ENCODE data around the gene IL22RA2.
"Not testable (repeated sequence)": the region's sequence is repeated elsewhere in the genome, so short reads cannot be mapped to it uniquely, and the experiment has no call there.

The IL22RA2 gene

DNA sequence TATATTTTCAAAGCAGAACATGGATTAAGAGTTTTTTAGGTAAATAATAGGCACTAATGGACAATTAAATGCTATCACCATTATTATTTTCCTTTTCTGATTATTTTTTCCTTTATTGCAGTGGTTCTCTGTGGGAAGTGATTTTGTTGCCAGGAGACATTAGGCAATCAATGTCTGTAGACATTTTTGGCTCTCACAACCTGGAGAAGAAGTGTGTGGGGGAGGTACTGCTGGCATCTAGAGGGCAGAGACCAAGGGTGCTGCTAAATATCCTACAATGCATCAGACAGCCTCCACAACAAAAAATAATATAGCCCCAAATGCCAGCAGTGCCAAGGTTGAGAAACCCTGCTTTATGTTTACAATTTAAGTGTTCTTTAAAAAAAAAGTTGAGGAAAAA lies 37.5 kb upstream of the IL22RA2 start:
- peaks cover 44 to 75% of the 10 kb centered on the region in 2 donors for H3K4me1 Mint-ChIP-seq
- H3K4me3 Mint-ChIP-seq = no peak overlapping the region
- no peak overlapping the region for H3K27ac Mint-ChIP-seq
- ATAC-seq (replicated peaks) (no peak), DNase-seq (no peak)
- no peaks in the 10 kb centered on the region for H3K27me3 Mint-ChIP-seq
- H3K36me3 Mint-ChIP-seq = peaks cover 71 to 81% of the 10 kb centered on the region in 2 donors
- peaks cover 19 to 21% of the 10 kb centered on the region in 2 donors for H3K9me3 Mint-ChIP-seq

- Mint-ChIP-seq H3K27me3 (no peaks in the 10 kb centered on the region), H3K27ac (peak overlapping the region; percentile 63), H3K36me3 (peaks cover 68 to 81% of the 10 kb centered on the region in 2 donors), H3K4me1 (peaks cover 35 to 69% of the 10 kb centered on the region in 2 donors), H3K9me3 (peaks cover 19 to 21% of the 10 kb centered on the region in 2 donors), H3K4me3 (no peak overlapping the region)
- no peak for ATAC-seq (replicated peaks)
- no peak for DNase-seq
These were observed 34.8 kb upstream of the IL22RA2 start for GRCh38 chr6:137208279-137208678.

DNA sequence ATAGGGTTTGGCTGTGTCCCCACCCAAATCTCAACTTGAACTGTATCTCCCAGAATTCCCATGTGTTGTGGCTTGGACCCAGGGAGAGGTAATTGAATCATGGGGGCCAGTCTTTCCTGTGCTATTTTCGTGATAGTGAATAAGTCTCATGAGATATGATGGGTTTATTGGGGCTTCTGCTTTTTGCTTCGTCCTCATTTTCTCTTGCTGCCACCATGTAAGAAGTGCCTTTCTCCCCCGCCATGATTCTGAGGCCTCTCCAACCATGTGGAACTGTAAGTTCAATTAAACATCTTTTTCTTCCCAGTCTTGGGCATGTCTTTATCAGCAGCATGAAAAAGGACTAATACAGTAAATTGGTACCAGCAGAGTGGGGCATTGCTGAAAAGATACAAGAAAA lies 34.0 kb upstream of the IL22RA2 start:
- Mint-ChIP-seq H3K4me1 (peaks cover 31 to 64% of the 10 kb centered on the region in 2 donors), H3K4me3 (peak overlapping the region in 1 of 2 donors; percentile 47), H3K9me3 (peaks cover 19% of the 10 kb centered on the region in 2 donors), H3K27ac (peak overlapping the region; percentile 63), H3K36me3 (peaks cover 65 to 83% of the 10 kb centered on the region in 2 donors)
- not testable (repeated sequence) for H3K27me3 Mint-ChIP-seq; DNase-seq; ATAC-seq (replicated peaks)

DNA sequence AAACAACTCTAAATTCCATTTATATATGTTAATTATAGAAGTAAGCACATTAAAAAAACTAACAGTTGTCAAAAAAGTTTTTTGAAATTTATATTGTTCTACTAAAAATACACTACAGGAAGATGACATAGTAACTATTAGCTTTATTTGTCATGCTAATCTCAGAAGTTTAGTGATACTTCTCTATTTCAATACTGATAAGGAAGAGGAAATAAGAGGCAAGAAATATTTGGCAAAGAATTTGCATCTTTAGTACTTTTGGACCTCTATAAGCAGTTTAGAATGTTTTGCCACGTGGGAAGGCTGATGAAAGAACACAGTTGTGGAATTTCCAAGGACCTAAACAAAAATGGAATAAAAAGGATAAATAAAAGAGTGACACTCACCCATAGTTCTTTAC lies 33.1 kb upstream of the IL22RA2 start:
- no peaks in the 10 kb centered on the region for H3K27me3 Mint-ChIP-seq
- peaks cover 58 to 78% of the 10 kb centered on the region in 2 donors for H3K36me3 Mint-ChIP-seq
- no peak for DNase-seq
- H3K4me3 Mint-ChIP-seq = peak overlapping the region in 1 of 2 donors; percentile 36
- peak overlapping the region; percentile 22 for H3K27ac Mint-ChIP-seq
- peaks cover 26 to 56% of the 10 kb centered on the region in 2 donors for H3K4me1 Mint-ChIP-seq
- ATAC-seq (replicated peaks) = peak in 1 of 2 donors; percentile 41
- peaks cover 19% of the 10 kb centered on the region in 2 donors for H3K9me3 Mint-ChIP-seq

DNA sequence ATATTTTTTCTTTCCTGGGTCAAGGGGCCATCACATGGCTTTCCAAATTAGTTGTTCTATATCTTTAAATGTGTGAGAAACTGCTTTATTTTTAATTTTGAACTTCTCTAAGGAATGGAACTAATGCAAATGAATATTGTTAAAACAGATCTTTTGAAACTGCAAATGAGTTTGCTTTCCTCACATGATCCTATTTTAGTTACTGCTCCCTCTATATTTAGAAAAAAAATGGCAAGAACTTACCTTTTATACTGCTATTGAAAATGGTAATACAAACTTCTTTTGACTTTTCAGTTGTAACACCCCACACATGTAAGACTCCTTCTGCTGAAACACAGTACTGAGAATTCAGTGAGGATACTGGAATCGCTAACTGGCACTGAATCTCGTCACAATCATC lies 29.8 kb upstream of the IL22RA2 start:
- Mint-ChIP-seq H3K27me3 (no peaks in the 10 kb centered on the region), H3K4me3 (no peak overlapping the region), H3K27ac (no peak overlapping the region), H3K36me3 (peaks cover 42 to 57% of the 10 kb centered on the region in 2 donors), H3K4me1 (peaks cover 20 to 36% of the 10 kb centered on the region in 2 donors), H3K9me3 (peaks cover 11% of the 10 kb centered on the region in 2 donors)
- DNase-seq (no peak), ATAC-seq (replicated peaks) (no peak)

DNA sequence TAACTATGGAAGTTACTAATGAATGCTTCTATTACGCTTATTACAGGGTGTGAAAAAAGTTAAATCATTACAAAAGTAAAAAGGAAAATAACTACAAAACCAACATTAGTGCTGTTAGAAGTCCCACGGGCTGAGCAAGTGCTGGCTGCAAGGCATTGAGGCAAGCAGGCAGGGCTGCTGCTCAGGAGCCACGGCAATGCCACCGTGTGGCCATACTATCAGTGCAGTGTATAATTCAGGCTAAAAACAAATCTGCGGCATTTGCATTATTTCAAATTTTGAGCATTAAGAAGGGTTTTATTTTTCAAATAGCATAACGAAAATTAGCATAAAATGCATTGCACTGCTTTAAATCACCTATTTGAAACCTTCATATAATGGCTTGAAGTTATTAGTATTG lies 28.6 kb upstream of the IL22RA2 start:
- H3K4me3 Mint-ChIP-seq = no peak overlapping the region
- peaks cover 17 to 32% of the 10 kb centered on the region in 2 donors for H3K4me1 Mint-ChIP-seq
- H3K9me3 Mint-ChIP-seq = peaks cover 3 to 5% of the 10 kb centered on the region in 2 donors
- H3K27ac Mint-ChIP-seq = no peak overlapping the region
- peaks cover 40 to 55% of the 10 kb centered on the region in 2 donors for H3K36me3 Mint-ChIP-seq
- ATAC-seq (replicated peaks) (peak; percentile 50 to 54), DNase-seq (no peak)
- no peaks in the 10 kb centered on the region for H3K27me3 Mint-ChIP-seq

GRCh38 chr6:137201006-137201405 lies 27.6 kb upstream of the IL22RA2 start:
- no peak for DNase-seq
- H3K4me3 Mint-ChIP-seq = no peak overlapping the region
- no peak for ATAC-seq (replicated peaks)
- no peak overlapping the region for H3K27ac Mint-ChIP-seq
- H3K4me1 Mint-ChIP-seq = peaks cover 15 to 36% of the 10 kb centered on the region in 2 donors
- H3K9me3 Mint-ChIP-seq = peaks cover 0 to 1% of the 10 kb centered on the region in 2 donors
- H3K27me3 Mint-ChIP-seq = no peaks in the 10 kb centered on the region
- peaks cover 42 to 59% of the 10 kb centered on the region in 2 donors for H3K36me3 Mint-ChIP-seq

DNA sequence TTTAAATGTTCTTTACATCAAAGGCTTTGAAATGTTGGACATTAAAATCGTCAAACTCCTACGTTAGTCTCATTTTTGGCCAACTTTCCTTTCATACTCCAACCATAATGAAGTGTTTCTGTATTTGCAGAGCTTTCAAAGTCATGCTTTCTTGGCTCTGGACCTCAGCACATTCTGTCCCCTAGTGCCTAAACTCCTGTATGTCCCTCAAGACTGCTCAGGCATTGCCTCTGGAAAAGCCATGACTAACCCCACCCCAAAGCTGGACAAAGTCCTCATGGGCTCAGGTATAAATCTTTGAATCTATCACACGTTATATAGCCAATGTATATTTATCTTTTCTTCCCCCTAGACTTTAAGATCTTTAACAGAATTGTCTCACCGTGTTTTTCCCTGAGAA lies 26.8 kb upstream of the IL22RA2 start:
- peaks cover 41 to 57% of the 10 kb centered on the region in 2 donors for H3K36me3 Mint-ChIP-seq
- ATAC-seq (replicated peaks) (no peak), DNase-seq (no peak)
- peaks cover 12 to 35% of the 10 kb centered on the region in 2 donors for H3K4me1 Mint-ChIP-seq
- H3K9me3 Mint-ChIP-seq = peaks cover 0 to 1% of the 10 kb centered on the region in 2 donors
- peak overlapping the region; percentile 42 for H3K27ac Mint-ChIP-seq
- H3K4me3 Mint-ChIP-seq = no peak overlapping the region
- no peaks in the 10 kb centered on the region for H3K27me3 Mint-ChIP-seq

DNA sequence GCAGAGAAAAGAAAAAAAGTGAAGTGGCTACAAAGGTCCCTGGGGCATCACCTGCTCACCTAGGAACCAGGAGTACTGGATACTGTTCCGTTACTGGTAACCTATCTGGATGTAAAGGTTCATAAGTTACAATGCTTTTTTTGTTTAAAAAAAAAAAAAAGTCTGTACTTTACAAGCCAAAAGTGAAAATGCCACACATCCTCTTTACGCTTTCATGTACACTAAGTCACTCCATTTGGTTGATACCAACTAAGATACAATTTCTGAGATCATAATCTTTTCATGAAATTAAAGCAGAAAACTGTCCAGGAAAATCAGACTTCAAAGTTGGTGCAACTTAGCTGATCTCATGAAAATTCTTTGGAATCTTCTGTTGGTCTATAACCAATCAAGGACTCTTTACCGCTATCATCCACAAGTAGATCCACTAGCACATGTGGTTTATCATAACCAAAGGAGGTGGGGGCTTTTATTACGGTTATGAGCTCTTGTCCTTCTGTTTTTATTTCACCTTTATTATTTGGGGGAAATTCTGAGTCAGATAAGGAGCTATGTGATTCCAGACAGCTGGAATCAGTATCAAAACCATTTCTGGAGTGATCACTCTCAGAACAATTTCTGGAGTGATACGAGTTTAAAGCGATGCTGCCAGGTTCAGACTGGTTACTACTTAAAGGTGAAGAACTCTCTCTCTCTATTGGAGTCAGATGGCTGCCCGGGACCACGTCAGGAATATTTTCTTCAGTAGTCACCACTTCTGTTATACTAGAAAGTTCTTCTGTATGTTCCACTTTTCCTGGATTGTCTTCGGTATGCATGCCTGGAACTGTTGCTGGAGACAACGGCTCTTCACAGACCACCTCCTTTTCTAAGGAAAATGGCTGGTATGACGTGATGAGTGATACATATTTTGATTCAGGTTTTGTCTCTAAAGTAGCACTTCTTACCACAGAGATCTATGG lies 24.5 kb upstream of the IL22RA2 start:
- Mint-ChIP-seq H3K4me1 (peaks cover 9 to 24% of the 10 kb centered on the region in 2 donors), H3K36me3 (peaks cover 31 to 43% of the 10 kb centered on the region in 2 donors), H3K9me3 (peaks cover 0 to 4% of the 10 kb centered on the region in 2 donors), H3K27me3 (no peaks in the 10 kb centered on the region), H3K4me3 (no peak overlapping the region), H3K27ac (peak overlapping the region; percentile 42)
- ATAC-seq (replicated peaks) (peak; percentile 48 to 52), DNase-seq (no peak)

DNA sequence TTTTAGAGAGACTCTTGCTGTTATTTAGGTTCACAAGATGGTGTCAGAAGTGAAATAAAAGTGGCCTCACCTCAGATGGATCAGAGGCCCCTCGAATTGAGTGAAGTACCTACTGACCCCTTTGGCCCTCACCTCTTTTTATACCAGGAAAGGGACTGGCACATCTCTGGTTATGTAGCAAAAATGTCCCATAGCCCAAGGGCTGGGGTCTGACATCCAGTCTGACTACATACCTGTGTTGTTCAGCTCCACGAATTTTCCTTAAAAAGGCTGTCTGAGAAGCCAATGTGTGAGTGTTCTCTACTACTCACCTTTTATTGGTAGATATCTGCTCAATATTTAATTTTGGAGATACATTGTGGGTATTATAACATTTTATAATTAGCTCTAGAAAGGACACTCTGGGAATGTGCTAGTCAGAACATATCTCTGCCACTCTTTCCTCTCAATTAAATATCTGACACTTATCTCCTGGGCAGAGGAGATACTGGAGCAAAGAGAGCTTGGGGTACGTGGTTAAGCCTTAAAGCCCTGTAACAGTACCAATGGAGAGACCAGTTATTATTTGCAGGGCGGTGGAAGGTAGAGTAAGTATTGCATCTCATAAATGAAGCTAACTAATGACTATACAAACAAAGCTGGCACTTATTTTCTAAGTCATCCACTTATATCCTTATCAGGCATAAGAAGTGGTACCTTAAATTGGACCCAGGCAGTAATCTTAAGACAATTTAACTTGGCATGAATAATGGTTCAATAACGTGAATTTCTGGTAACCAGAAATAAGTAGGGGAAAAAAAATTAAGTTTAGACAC lies 20.0 kb upstream of the IL22RA2 start:
- Mint-ChIP-seq H3K36me3 (peaks cover 19 to 34% of the 10 kb centered on the region in 2 donors), H3K27ac (no peak overlapping the region), H3K4me3 (no peak overlapping the region), H3K4me1 (peaks cover 9 to 23% of the 10 kb centered on the region in 2 donors), H3K9me3 (peaks cover 4 to 8% of the 10 kb centered on the region in 2 donors), H3K27me3 (no peaks in the 10 kb centered on the region)
- ATAC-seq (replicated peaks) = no peak
- no peak for DNase-seq

- peak overlapping the region; percentile 31 for H3K27ac Mint-ChIP-seq
- H3K4me3 Mint-ChIP-seq = no peak overlapping the region
- H3K9me3 Mint-ChIP-seq = peaks cover 4 to 8% of the 10 kb centered on the region in 2 donors
These were observed 19.4 kb upstream of the IL22RA2 start for GRCh38 chr6:137192821-137193220.

GRCh38 chr6:137191670-137192069 lies 18.2 kb upstream of the IL22RA2 start:
- peaks cover 7 to 20% of the 10 kb centered on the region in 2 donors for H3K36me3 Mint-ChIP-seq
- peaks cover 2 to 10% of the 10 kb centered on the region in 2 donors for H3K4me1 Mint-ChIP-seq
- no peak for ATAC-seq (replicated peaks)
- no peak overlapping the region for H3K27ac Mint-ChIP-seq
- H3K27me3 Mint-ChIP-seq = no peaks in the 10 kb centered on the region
- no peak for DNase-seq
- peaks cover 5 to 8% of the 10 kb centered on the region in 2 donors for H3K9me3 Mint-ChIP-seq
- no peak overlapping the region for H3K4me3 Mint-ChIP-seq

More at GRCh38 chr6:137192821-137193220, 19.4 kb upstream of the IL22RA2 start:
- DNase-seq = no peak
- H3K36me3 Mint-ChIP-seq = peaks cover 13 to 27% of the 10 kb centered on the region in 2 donors
- H3K4me1 Mint-ChIP-seq = peaks cover 5 to 16% of the 10 kb centered on the region in 2 donors
- no peaks in the 10 kb centered on the region for H3K27me3 Mint-ChIP-seq
- no peak for ATAC-seq (replicated peaks)

DNA sequence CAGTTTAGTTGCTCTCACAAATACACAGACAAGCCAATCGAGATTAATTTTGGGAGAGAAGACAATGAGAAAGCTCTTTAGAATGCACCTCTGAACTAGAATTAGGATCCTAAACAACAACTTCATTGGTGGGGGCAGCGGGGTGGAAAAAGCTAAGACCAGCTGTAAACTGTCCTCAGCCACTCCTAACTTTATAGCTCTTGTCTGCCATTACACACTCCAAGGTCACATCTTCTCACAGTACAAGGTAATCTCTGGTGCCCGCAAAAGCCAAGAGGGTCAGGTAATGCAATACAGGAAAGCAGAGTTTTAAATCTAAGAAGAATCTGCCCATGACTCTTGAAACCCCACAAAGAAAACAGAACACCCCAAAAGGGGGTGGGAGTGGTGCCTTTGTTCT lies 17.8 kb upstream of the IL22RA2 start:
- H3K27me3 Mint-ChIP-seq = no peaks in the 10 kb centered on the region
- ATAC-seq (replicated peaks) = no peak
- peaks cover 2 to 6% of the 10 kb centered on the region in 2 donors for H3K4me1 Mint-ChIP-seq
- peaks cover 9 to 11% of the 10 kb centered on the region in 2 donors for H3K9me3 Mint-ChIP-seq
- H3K36me3 Mint-ChIP-seq = peaks cover 6 to 16% of the 10 kb centered on the region in 2 donors
- no peak for DNase-seq
- no peak overlapping the region for H3K4me3 Mint-ChIP-seq
- no peak overlapping the region for H3K27ac Mint-ChIP-seq

DNA sequence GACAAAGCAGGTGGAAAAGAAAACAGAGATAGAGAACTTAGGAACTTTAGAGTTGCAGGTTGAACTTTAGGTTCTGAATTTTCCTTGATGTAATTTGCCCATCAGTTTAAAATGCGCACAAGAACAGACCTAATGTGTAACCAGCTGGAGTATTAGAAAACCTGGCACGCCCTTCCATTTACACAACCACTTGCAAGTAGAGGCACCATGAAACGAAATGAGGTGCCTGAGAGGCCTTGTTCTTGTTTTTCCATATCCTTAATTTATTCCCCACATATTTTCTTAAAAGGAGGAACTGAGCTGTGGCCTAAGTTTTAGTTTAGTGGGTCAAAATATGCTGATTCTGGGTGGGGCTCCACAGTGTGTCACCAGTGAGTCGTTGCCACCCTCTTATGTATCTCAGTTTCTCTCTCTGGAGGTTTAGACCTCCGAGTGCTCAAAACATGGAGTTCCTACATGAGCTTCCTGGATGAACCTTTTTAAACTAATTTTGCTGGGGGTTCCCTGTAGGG lies 17.2 kb upstream of the IL22RA2 start:
- no peak for DNase-seq
- no peak for ATAC-seq (replicated peaks)
- peaks cover 0 to 2% of the 10 kb centered on the region in 2 donors for H3K4me1 Mint-ChIP-seq
- H3K27ac Mint-ChIP-seq = no peak overlapping the region
- no peak overlapping the region for H3K4me3 Mint-ChIP-seq
- H3K36me3 Mint-ChIP-seq = peaks cover 2 to 18% of the 10 kb centered on the region in 2 donors
- H3K27me3 Mint-ChIP-seq = no peaks in the 10 kb centered on the region
- H3K9me3 Mint-ChIP-seq = peaks cover 15 to 17% of the 10 kb centered on the region in 2 donors
